ENCODE data around the gene UBALD2.

DNA sequence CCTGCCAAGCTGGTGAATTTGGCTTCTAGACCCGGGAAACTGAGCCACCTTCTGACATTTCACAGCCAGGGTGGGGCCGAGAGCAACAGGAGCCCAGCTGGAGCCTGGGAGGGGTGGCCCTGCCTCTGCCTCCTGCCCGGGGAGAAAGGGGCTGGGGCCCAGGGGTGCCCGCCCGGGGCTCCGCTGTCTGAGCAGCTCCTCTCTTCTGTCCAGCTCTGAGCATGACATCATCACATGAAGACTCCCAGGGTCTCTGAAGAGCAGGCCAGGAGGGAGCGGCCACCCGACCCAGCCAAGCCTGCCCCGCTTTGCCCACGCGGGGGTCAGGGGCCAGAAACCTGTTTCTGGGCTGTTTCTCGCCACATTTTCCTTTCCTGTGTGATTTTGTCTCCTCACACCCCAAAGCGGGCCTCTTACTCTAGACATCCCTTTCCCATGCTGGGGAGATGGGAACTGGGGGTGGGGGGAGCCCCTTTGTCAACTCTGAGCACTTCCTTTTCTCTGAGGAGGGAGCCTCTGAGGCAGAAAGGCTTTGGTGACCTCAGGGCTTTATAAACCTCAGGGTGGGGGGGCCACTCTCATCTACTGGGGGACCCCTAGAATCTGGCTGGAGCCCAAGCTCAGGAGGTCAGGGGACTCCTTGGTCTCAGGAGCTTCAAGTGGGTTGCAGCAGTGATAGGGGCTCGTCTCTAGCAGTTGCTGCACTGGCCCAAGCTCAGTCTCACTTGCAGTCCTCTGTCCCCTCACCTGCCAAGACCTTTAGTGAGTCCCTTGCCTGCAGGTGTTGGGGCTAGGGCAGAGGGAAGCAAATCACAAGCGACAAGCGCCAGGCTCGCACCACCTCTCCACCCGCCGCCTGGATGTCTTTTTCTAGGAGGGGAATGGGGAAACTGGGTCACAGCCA is 7.6 kb downstream of the UBALD2 start:
- TF ChIP-seq POLR2AphosphoS5 (IDR thresholded peaks at IDR 0.05): no peak
- TF ChIP-seq, protein P1, sequence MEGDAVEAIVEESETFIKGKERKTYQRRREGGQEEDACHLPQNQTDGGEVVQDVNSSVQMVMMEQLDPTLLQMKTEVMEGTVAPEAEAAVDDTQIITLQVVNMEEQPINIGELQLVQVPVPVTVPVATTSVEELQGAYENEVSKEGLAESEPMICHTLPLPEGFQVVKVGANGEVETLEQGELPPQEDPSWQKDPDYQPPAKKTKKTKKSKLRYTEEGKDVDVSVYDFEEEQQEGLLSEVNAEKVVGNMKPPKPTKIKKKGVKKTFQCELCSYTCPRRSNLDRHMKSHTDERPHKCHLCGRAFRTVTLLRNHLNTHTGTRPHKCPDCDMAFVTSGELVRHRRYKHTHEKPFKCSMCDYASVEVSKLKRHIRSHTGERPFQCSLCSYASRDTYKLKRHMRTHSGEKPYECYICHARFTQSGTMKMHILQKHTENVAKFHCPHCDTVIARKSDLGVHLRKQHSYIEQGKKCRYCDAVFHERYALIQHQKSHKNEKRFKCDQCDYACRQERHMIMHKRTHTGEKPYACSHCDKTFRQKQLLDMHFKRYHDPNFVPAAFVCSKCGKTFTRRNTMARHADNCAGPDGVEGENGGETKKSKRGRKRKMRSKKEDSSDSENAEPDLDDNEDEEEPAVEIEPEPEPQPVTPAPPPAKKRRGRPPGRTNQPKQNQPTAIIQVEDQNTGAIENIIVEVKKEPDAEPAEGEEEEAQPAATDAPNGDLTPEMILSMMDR (IDR thresholded peaks at IDR 0.05): no peak
